ENCODE results near the gene SH3RF2. TPM values are rescaled to one million over a fixed set of nuclear protein-coding genes. Genes with fewer than 3 reads are reported as not detected.

The SH3RF2 gene
- polyA plus RNA-seq, 3 donors, result not detected

DNA sequence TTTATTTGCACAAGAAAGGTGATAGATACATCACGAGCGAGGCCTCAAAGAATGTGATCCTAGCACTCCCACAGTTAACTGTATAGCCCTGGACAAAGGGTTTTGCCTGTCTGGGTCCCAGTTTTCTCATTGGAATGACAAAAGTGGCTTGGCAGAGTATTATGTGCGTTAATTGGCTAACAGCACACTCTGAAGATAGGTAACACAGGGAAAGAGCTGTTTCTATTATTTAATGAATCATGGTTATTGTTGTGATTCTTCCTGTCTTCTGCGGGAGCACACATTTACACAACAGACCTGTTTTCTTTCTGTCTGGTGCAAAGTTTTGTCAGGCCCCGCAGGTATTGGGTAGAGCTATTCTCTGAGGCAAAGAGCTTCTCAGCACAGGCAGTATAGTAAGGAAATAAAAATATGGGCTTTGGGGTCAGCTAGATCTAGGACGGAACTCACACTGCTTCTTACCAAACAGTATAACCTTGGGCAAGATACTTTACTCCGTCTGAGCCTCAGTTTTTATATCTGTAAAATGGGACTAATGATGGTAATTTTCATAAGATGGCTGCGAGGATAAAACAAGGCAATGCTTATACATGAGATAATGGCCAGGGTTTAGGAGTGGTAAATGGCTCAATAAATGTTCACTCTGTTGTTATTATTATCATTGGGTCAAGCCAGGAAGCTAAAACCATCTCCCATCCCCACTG lies 90.1 kb downstream of the SH3RF2 start:
- H3K36me3 ChIP-seq (replicated peaks in 1 of 2; ENCODE audit: control insufficient read depth in 1 of 2, insufficient read depth in 2 of 2, low read length in 2 of 2), result no peaks in the 10 kb centered on the region
- no peaks in the 10 kb centered on the region for H3K9me3 ChIP-seq (replicated peaks in 1 of 2; ENCODE audit: control insufficient read depth in 1 of 2, insufficient read depth in 1 of 2, low read length in 2 of 2)
- H3K4me1 ChIP-seq (ENCODE audit: control insufficient read depth in 1 of 2, insufficient read depth in 2 of 2, low read length in 2 of 2), result peaks cover 0 to 4% of the 10 kb centered on the region in 2 donors
- Mint-ChIP-seq H3K27me3 (ENCODE audit: low read depth in 3 of 3) (peaks cover 0 to 3% (median 0%) of the 10 kb centered on the region in 3 donors), H3K4me1 (peaks cover 15% of the 10 kb centered on the region), H3K4me3 (no peak overlapping the region), H3K36me3 (no peaks in the 10 kb centered on the region), H3K27ac (no peak overlapping the region), H3K9me3 (no peaks in the 10 kb centered on the region)
- intact Hi-C loops (cut with micrococcal nuclease), result no loop called here
- no peaks in the 10 kb centered on the region for H3K79me2 ChIP-seq (ENCODE audit: insufficient read depth, low read length)
- TF ChIP-seq, protein P1, sequence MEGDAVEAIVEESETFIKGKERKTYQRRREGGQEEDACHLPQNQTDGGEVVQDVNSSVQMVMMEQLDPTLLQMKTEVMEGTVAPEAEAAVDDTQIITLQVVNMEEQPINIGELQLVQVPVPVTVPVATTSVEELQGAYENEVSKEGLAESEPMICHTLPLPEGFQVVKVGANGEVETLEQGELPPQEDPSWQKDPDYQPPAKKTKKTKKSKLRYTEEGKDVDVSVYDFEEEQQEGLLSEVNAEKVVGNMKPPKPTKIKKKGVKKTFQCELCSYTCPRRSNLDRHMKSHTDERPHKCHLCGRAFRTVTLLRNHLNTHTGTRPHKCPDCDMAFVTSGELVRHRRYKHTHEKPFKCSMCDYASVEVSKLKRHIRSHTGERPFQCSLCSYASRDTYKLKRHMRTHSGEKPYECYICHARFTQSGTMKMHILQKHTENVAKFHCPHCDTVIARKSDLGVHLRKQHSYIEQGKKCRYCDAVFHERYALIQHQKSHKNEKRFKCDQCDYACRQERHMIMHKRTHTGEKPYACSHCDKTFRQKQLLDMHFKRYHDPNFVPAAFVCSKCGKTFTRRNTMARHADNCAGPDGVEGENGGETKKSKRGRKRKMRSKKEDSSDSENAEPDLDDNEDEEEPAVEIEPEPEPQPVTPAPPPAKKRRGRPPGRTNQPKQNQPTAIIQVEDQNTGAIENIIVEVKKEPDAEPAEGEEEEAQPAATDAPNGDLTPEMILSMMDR (IDR thresholded peaks at IDR 0.05), result no peak
- no peaks in the 10 kb centered on the region for H3K27me3 ChIP-seq (ENCODE audit: control insufficient read depth in 2 of 2, insufficient read depth in 2 of 2, low read length in 2 of 2)
- H3K27ac ChIP-seq (ENCODE audit: low read depth in 1 of 2, low read length in 2 of 2), result no peak overlapping the region
- no peak overlapping the region for H3K4me3 ChIP-seq (replicated peaks in 1 of 3; ENCODE audit: low read depth in 2 of 3, low read length in 3 of 3)
- no peak overlapping the region for H3K4me2 ChIP-seq (replicated peaks; ENCODE audit: extremely low read depth, low read length, poor library complexity, severe bottlenecking)
- no peaks in the 10 kb centered on the region for H4K20me1 ChIP-seq (ENCODE audit: insufficient read depth, low read length)
- H2AFZ ChIP-seq (ENCODE audit: insufficient read depth, low read depth, low read length, poor library complexity, severe bottlenecking), result no peak overlapping the region
- no peak overlapping the region for H3K9ac ChIP-seq (ENCODE audit: insufficient read depth, low read length, poor library complexity, severe bottlenecking)
- 95% methylated on average over 2 of the region's 8 CpGs for WGBS (ENCODE audit: insufficient coverage)
- no peak for DNase-seq

DNA sequence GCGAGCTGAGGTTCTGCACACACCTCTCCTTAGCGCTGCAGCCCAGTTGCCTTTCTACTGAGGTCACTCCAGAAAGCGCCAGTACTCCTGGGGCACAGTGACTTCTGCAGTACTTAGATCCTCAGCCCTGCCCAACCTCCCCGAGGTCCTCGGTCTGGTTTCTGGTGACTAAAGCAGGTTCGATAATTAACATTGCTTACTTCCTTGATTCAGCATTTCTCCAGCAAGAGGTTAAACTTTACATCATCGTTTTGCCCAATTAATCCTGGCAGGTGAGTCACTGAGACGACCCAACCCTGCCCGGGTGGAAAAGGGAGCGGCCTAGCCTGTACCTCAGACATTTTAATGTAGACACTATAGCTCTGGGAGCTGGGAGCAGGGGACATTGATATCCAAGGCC lies 91.4 kb downstream of the SH3RF2 start:
- Mint-ChIP-seq H3K4me1 (peaks cover 15% of the 10 kb centered on the region), H3K27me3 (ENCODE audit: low read depth in 3 of 3) (peaks cover 0 to 5% (median 0%) of the 10 kb centered on the region in 3 donors), H3K27ac (no peak overlapping the region), H3K9me3 (no peaks in the 10 kb centered on the region), H3K4me3 (no peak overlapping the region), H3K36me3 (no peaks in the 10 kb centered on the region)
- H4K20me1 ChIP-seq (ENCODE audit: insufficient read depth, low read length), result no peaks in the 10 kb centered on the region
- no peaks in the 10 kb centered on the region for H3K36me3 ChIP-seq (replicated peaks in 1 of 2; ENCODE audit: control insufficient read depth in 1 of 2, insufficient read depth in 2 of 2, low read length in 2 of 2)
- no peak overlapping the region for H3K27ac ChIP-seq (ENCODE audit: low read depth in 1 of 2, low read length in 2 of 2)
- no peak overlapping the region for H3K9ac ChIP-seq (ENCODE audit: insufficient read depth, low read length, poor library complexity, severe bottlenecking)
- TF ChIP-seq, protein P1 (IDR thresholded peaks at IDR 0.05), result no peak
- intact Hi-C loops (cut with micrococcal nuclease), result no loop called here
- H3K4me1 ChIP-seq (ENCODE audit: control insufficient read depth in 1 of 2, insufficient read depth in 2 of 2, low read length in 2 of 2), result peaks cover 0 to 4% of the 10 kb centered on the region in 2 donors
- no peaks in the 10 kb centered on the region for H3K9me3 ChIP-seq (replicated peaks in 1 of 2; ENCODE audit: control insufficient read depth in 1 of 2, insufficient read depth in 1 of 2, low read length in 2 of 2)
- H3K27me3 ChIP-seq (ENCODE audit: control insufficient read depth in 2 of 2, insufficient read depth in 2 of 2, low read length in 2 of 2), result no peaks in the 10 kb centered on the region
- no peaks in the 10 kb centered on the region for H3K79me2 ChIP-seq (ENCODE audit: insufficient read depth, low read length)
- WGBS (ENCODE audit: insufficient coverage), result 91% methylated on average over 6 of the region's 10 CpGs
- no peak overlapping the region for H3K4me2 ChIP-seq (replicated peaks; ENCODE audit: extremely low read depth, low read length, poor library complexity, severe bottlenecking)
- DNase-seq, result no peak
- no peak overlapping the region for H3K4me3 ChIP-seq (replicated peaks in 1 of 3; ENCODE audit: low read depth in 2 of 3, low read length in 3 of 3)
- no peak overlapping the region for H2AFZ ChIP-seq (ENCODE audit: insufficient read depth, low read depth, low read length, poor library complexity, severe bottlenecking)

Measured in CD14-positive monocyte (primary cell).